ENCODE results near the gene DTWD2.

DNA sequence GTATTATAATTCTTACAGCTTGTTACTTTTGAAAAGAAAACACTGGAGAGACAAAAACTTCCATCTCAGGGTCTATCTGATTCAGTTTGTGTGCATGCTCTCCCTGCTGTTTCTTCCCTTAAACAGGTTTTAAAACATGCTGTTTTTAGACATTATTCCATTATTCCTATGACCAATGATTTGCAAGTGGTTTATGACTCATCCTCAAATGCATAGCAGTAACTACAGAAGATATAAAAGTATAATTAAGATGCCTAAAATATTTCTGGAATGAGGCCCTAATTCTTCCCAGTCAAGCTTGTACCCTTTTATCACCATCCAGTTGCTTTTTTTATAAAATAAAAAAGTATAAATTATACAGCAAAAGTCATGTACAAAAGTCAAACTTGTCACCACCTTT is 3.7 kb downstream of the DTWD2 start:
- TF ChIP-seq RFX5 (IDR thresholded peaks at IDR 0.05; ENCODE audit: low read depth, low read length): no peak
- TF ChIP-seq, protein P1, sequence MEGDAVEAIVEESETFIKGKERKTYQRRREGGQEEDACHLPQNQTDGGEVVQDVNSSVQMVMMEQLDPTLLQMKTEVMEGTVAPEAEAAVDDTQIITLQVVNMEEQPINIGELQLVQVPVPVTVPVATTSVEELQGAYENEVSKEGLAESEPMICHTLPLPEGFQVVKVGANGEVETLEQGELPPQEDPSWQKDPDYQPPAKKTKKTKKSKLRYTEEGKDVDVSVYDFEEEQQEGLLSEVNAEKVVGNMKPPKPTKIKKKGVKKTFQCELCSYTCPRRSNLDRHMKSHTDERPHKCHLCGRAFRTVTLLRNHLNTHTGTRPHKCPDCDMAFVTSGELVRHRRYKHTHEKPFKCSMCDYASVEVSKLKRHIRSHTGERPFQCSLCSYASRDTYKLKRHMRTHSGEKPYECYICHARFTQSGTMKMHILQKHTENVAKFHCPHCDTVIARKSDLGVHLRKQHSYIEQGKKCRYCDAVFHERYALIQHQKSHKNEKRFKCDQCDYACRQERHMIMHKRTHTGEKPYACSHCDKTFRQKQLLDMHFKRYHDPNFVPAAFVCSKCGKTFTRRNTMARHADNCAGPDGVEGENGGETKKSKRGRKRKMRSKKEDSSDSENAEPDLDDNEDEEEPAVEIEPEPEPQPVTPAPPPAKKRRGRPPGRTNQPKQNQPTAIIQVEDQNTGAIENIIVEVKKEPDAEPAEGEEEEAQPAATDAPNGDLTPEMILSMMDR (conservative IDR thresholded peaks at IDR 0.05; ENCODE audit: low read depth, low read length): no peak
- no peak for TF ChIP-seq MXI1 (IDR thresholded peaks at IDR 0.05; ENCODE audit: borderline replicate concordance, low read depth, low read length)
- no peak for TF ChIP-seq POLR2A (IDR thresholded peaks at IDR 0.05; ENCODE audit: low read depth, low read length)
- TF ChIP-seq, protein P2, sequence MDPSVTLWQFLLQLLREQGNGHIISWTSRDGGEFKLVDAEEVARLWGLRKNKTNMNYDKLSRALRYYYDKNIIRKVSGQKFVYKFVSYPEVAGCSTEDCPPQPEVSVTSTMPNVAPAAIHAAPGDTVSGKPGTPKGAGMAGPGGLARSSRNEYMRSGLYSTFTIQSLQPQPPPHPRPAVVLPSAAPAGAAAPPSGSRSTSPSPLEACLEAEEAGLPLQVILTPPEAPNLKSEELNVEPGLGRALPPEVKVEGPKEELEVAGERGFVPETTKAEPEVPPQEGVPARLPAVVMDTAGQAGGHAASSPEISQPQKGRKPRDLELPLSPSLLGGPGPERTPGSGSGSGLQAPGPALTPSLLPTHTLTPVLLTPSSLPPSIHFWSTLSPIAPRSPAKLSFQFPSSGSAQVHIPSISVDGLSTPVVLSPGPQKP (IDR thresholded peaks at IDR 0.05; ENCODE audit: borderline replicate concordance, low read depth, low read length): no peak
- TF ChIP-seq, protein P3, sequence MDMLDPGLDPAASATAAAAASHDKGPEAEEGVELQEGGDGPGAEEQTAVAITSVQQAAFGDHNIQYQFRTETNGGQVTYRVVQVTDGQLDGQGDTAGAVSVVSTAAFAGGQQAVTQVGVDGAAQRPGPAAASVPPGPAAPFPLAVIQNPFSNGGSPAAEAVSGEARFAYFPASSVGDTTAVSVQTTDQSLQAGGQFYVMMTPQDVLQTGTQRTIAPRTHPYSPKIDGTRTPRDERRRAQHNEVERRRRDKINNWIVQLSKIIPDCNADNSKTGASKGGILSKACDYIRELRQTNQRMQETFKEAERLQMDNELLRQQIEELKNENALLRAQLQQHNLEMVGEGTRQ (IDR thresholded peaks at IDR 0.05; ENCODE audit: low read depth, low read length): no peak
- no peak for TF ChIP-seq CEBPB (IDR thresholded peaks at IDR 0.05; ENCODE audit: low read depth, low read length)
- TF ChIP-seq NFE2L2 (IDR thresholded peaks at IDR 0.05; ENCODE audit: low read depth, low read length): no peak
